Ovary (tissue), 9 donors: ENCODE data around the gene GRB7. TPM values are rescaled to one million over a fixed set of nuclear protein-coding genes. Genes with fewer than 3 reads are reported as not detected.

ENCODE experiments used
- DNase-seq, 5 donors: peaks; one replicate each; pipeline ENCODE4 v3.0.0-alpha.2; 2019 to 2020
- H3K27ac ChIP-seq, 2 donors: fragments of 200-600 bp; one replicate each; pipeline versions ENCODE4 v1.5.1 to v1.8.0; 2019 to 2022
- H3K27me3 ChIP-seq: fragments of 200-600 bp; one replicate; pipeline ENCODE4 v1.8.0; 2022
- H3K36me3 ChIP-seq: fragments of 200-600 bp; sonication (generic); one replicate; pipeline ENCODE4 v1.5.1; 2019
- H3K4me1 ChIP-seq: one replicate; pipeline ENCODE4 v1.8.1; 2013; ENCODE audit warnings: mild to moderate bottlenecking, moderate library complexity; ENCODE audit not compliant: insufficient read depth
- H3K4me3 ChIP-seq: fragments of 200-600 bp; sonication (generic); one replicate; pipeline ENCODE4 v1.5.1; 2017
- H3K9me3 ChIP-seq, 2 donors: fragments of 200-600 bp in 1 of 2; sonication (generic) in 1 of 2; one replicate each; pipeline versions ENCODE4 v1.5.1 to v1.8.1; 2013 to 2019; ENCODE audit warnings: mild to moderate bottlenecking in 1 of 2, moderate library complexity in 1 of 2
- CTCF ChIP-seq, 3 donors: fragments of 450-650 bp in 2 of 3; fragments of 200-600 bp in 1 of 3; IDR thresholded peaks; one replicate each; pipeline versions ENCODE4 v1.5.1 to v1.8.0; 2016 to 2022; ENCODE audit warnings: antibody characterized with exemption in 3 of 3, mild to moderate bottlenecking in 1 of 3
- EP300 ChIP-seq: sonication (generic); formaldehyde crosslinking; IDR thresholded peaks from one replicate; pipeline ENCODE4 v1.6.1; 2017; ENCODE audit warnings: antibody characterized with exemption
- POLR2A ChIP-seq: fragments of 450-650 bp; IDR thresholded peaks from one replicate; pipeline ENCODE4 v1.6.1; 2017; ENCODE audit warnings: antibody characterized with exemption, mild to moderate bottlenecking, moderate library complexity
- WGBS, 3 donors: extraction: QIAGEN DNeasy Blood & Tissue Kit in 1 of 3; methylation state at CpG; one replicate each; pipeline versions ENCODE4 v1.1.5 to v1.1.7; 2013 to 2017; 5-methylcytosine and 5-hydroxymethylcytosine counted together
- intact Hi-C, 4 donors: fragments of 100-400 bp; cut with DNase I; formaldehyde crosslinking; loops; one replicate each; pipeline versions ENCODE4 v1.11.0 to v1.15.1; 2022 to 2023
- polyA plus RNA-seq, 2 donors: library from polyadenylated mRNA; stranded (reverse); fragments of 200-250 nt in 1 of 2; fragments of 350-450 nt in 1 of 2; fragmentation: Illumina TruSeq in 1 of 2; extraction: RNeasy Lipid Tissue Mini Kit (QIAGEN cat#74804) in 1 of 2; gene quantifications; one replicate each; pipeline ENCODE4 v1.2.3, GENCODE V29; 2013 to 2014
- total RNA-seq, 7 donors: library from RNA; depleted of rRNA in 2 of 7; stranded (reverse); fragments of >200 nt in 2 of 7; fragmentation: NEBNext Ultra II Directional in 3 of 7; extraction: Animal tissue kit (Norgen Biotek cat#: 25700) in 3 of 7; gene quantifications; one replicate each; pipeline versions ENCODE4 v1.1.0 to v1.2.4, GENCODE V29; 2016 to 2023
- donor health status: DM: no; HTN: no; CAD: no; lungs with moderate emphysema.
- donor health status: DM: no; HTN: no; CAD: no.
- donor health status: Bipolar disorder and iron deficiency.
- donor health status: DM: yes; HTN: yes; CAD: no.
- donor health status: DM: no; HTN: no; CAD: no.
- donor health status: DM: yes; HTN: yes; CAD: no.

The GRB7 gene
- total and polyA plus RNA-seq, 9 donors: 0.23 to 63.0 (median 2.1) TPM

- no peaks in the 10 kb centered on the region for H3K4me1 ChIP-seq
- DNase-seq: peak in 1 of 5 donors; percentile 31
Measured at GRCh38 chr17:39753514-39754160, 15.9 kb downstream of the GRB7 start.

GRCh38 chr17:39754161-39754957 is 16.6 kb downstream of the GRB7 start:
- DNase-seq: peak; percentile 82 to 92 (median 88)
- intact Hi-C loops: loop anchor here (5.0 kb wide), 2 partner anchors 127 to 132 kb away; partner anchors contain the start of gene PPP1R1B (in 1 of the 4)
- Histone ChIP-seq H3K27ac (peak overlapping the region; percentile 61 to 93), H3K4me3 (peak overlapping the region; percentile 83), H3K36me3 (no peaks in the 10 kb centered on the region), H3K4me1 (no peaks in the 10 kb centered on the region), H3K9me3 (no peaks in the 10 kb centered on the region), H3K27me3 (no peaks in the 10 kb centered on the region)
- TF ChIP-seq CTCF (IDR thresholded peaks at IDR 0.05): peak; percentile 95 to 98 (median 97)
- TF ChIP-seq POLR2A: no peak
- 0 to 1% (median 1%) methylated on average over 71 to 91 of the region's 91 CpGs for WGBS, 3 donors

More at GRCh38 chr17:39753514-39754160, 15.9 kb downstream of the GRB7 start:
- intact Hi-C loops: loop anchor here (5.0 kb wide), 2 partner anchors 126 to 131 kb away; partner anchors contain the start of gene PPP1R1B (in 1 of the 4)
- Histone ChIP-seq H3K27me3 (no peaks in the 10 kb centered on the region), H3K9me3 (no peaks in the 10 kb centered on the region), H3K4me3 (peak overlapping the region; percentile 83), H3K27ac (peak overlapping the region; percentile 61 to 93), H3K36me3 (no peaks in the 10 kb centered on the region)
- 8 to 42% (median 11%) methylated on average over 10 to 55 of the region's 55 CpGs for WGBS, 3 donors
- TF ChIP-seq CTCF (IDR thresholded peaks at IDR 0.05) (no peak), POLR2A (no peak), EP300 (no peak)

GRCh38 chr17:39754958-39755553 is 17.3 kb downstream of the GRB7 start:
- intact Hi-C loops: loop anchor here (5.0 kb wide), 2 partner anchors 128 to 133 kb away; partner anchors contain the start of gene PPP1R1B (in 1 of the 4)
- no peaks in the 10 kb centered on the region for H3K9me3 ChIP-seq
- H3K27me3 ChIP-seq: no peaks in the 10 kb centered on the region
- H3K36me3 ChIP-seq: no peaks in the 10 kb centered on the region
- DNase-seq: peak in 1 of 5 donors; percentile 17
- no peaks in the 10 kb centered on the region for H3K4me1 ChIP-seq
- peak overlapping the region; percentile 61 to 93 for H3K27ac ChIP-seq
- peak overlapping the region; percentile 83 for H3K4me3 ChIP-seq
- 26 to 30% (median 27%) methylated on average over 21 of the region's 21 CpGs for WGBS, 3 donors
- TF ChIP-seq CTCF (IDR thresholded peaks at IDR 0.05) (no peak), EP300 (no peak), POLR2A (no peak)

- H3K27me3 ChIP-seq: no peaks in the 10 kb centered on the region
- no peak for DNase-seq
- no peaks in the 10 kb centered on the region for H3K4me1 ChIP-seq
- 60 to 63% (median 63%) methylated on average over 18 of the region's 18 CpGs for WGBS, 3 donors
- no peak overlapping the region for H3K4me3 ChIP-seq
- H3K36me3 ChIP-seq: no peaks in the 10 kb centered on the region
- no peak for TF ChIP-seq EP300
- TF ChIP-seq POLR2A: no peak
- TF ChIP-seq CTCF (IDR thresholded peaks at IDR 0.05): no peak
- intact Hi-C loops: no loop called here
- H3K27ac ChIP-seq: peak overlapping the region in 1 of 2 donors; percentile 93
- H3K9me3 ChIP-seq: no peaks in the 10 kb centered on the region
Measured at GRCh38 chr17:39755554-39756379, 18.0 kb downstream of the GRB7 start.
